HUES6 (cell line): ENCODE results near the gene ZNF487.
"Not testable (repeated sequence)": the region's sequence is repeated elsewhere in the genome, so short reads cannot be mapped to it uniquely, and the experiment has no call there.

Experiments
- H3K27ac ChIP-seq: 2 replicates; pipeline ENCODE4 v1.7.0; 2013; ENCODE audit warnings: low read depth, mild to moderate bottlenecking, low read length, inconsistent platforms
- H3K27me3 ChIP-seq: 2 replicates; pipeline ENCODE4 v1.6.1; 2013; ENCODE audit warnings: low read length; ENCODE audit not compliant: control insufficient read depth, insufficient read depth
- H3K36me3 ChIP-seq: 2 replicates; pipeline ENCODE4 v1.6.1; 2013; ENCODE audit warnings: low read length; ENCODE audit not compliant: control insufficient read depth, insufficient read depth
- H3K4me1 ChIP-seq: 2 replicates; pipeline ENCODE4 v1.6.1; 2013; ENCODE audit warnings: low read length; ENCODE audit not compliant: control insufficient read depth, insufficient read depth
- H3K4me3 ChIP-seq: 2 replicates; pipeline ENCODE4 v1.5.1; 2013; ENCODE audit warnings: low read depth, low read length
- H3K9ac ChIP-seq: one replicate; pipeline ENCODE4 v1.6.1; 2013; ENCODE audit warnings: mild to moderate bottlenecking, low read length
- H3K9me3 ChIP-seq: 2 replicates; pipeline ENCODE4 v1.6.1; 2013; ENCODE audit warnings: low read depth, low read length; ENCODE audit not compliant: control insufficient read depth, insufficient read depth

Gene ZNF487

GRCh38 chr10:43444897-43445466, 8.1 kb downstream of the ZNF487 start:
- H3K36me3 ChIP-seq: no peaks in the 10 kb centered on the region

GRCh38 chr10:43446219-43447017, 9.5 kb downstream of the ZNF487 start:
- not testable (repeated sequence) for H3K36me3 ChIP-seq, H3K4me1 ChIP-seq, H3K27me3 ChIP-seq, H3K9ac ChIP-seq, H3K4me3 ChIP-seq, H3K27ac ChIP-seq
- H3K9me3 ChIP-seq: peaks cover 22% of the 10 kb centered on the region

More at GRCh38 chr10:43444897-43445466, 8.1 kb downstream of the ZNF487 start:
- Histone ChIP-seq H3K9me3 (peaks cover 22% of the 10 kb centered on the region), H3K27me3 (no peaks in the 10 kb centered on the region), H3K9ac (no peak overlapping the region), H3K4me3 (no peak overlapping the region), H3K4me1 (no peaks in the 10 kb centered on the region), H3K27ac (no peak overlapping the region)

- no peak overlapping the region for H3K27ac ChIP-seq
Measured at GRCh38 chr10:43448742-43449141, 11.8 kb downstream of the ZNF487 start.

GRCh38 chr10:43452356-43452914, 15.5 kb downstream of the ZNF487 start:
- no peak overlapping the region for H3K4me3 ChIP-seq
- H3K27ac ChIP-seq: no peak overlapping the region

More at GRCh38 chr10:43448742-43449141, 11.8 kb downstream of the ZNF487 start:
- Histone ChIP-seq H3K4me1 (no peaks in the 10 kb centered on the region), H3K27me3 (no peaks in the 10 kb centered on the region), H3K36me3 (no peaks in the 10 kb centered on the region), H3K9ac (no peak overlapping the region), H3K9me3 (peaks cover 22% of the 10 kb centered on the region), H3K4me3 (no peak overlapping the region)

GRCh38 chr10:43453266-43453831, 16.4 kb downstream of the ZNF487 start:
- H3K4me1 ChIP-seq: peaks cover 13% of the 10 kb centered on the region
- no peak overlapping the region for H3K27ac ChIP-seq
- no peaks in the 10 kb centered on the region for H3K9me3 ChIP-seq
- no peak overlapping the region for H3K4me3 ChIP-seq
- no peak overlapping the region for H3K9ac ChIP-seq
- H3K36me3 ChIP-seq: no peaks in the 10 kb centered on the region
- no peaks in the 10 kb centered on the region for H3K27me3 ChIP-seq

More at GRCh38 chr10:43452356-43452914, 15.5 kb downstream of the ZNF487 start:
- Histone ChIP-seq H3K9me3 (peaks cover 3% of the 10 kb centered on the region), H3K36me3 (no peaks in the 10 kb centered on the region), H3K27me3 (no peaks in the 10 kb centered on the region), H3K4me1 (peaks cover 9% of the 10 kb centered on the region), H3K9ac (no peak overlapping the region)

GRCh38 chr10:43454025-43454424, 17.1 kb downstream of the ZNF487 start:
- not testable (repeated sequence) for H3K9me3 ChIP-seq, H3K27ac ChIP-seq, H3K36me3 ChIP-seq, H3K9ac ChIP-seq, H3K27me3 ChIP-seq, H3K4me3 ChIP-seq
- H3K4me1 ChIP-seq: peaks cover 20% of the 10 kb centered on the region

GRCh38 chr10:43456561-43456960, 19.6 kb downstream of the ZNF487 start:
- not testable (repeated sequence) for H3K4me3 ChIP-seq

GRCh38 chr10:43458227-43458626, 21.3 kb downstream of the ZNF487 start:
- no peaks in the 10 kb centered on the region for H3K27me3 ChIP-seq
- no peaks in the 10 kb centered on the region for H3K36me3 ChIP-seq
- H3K9me3 ChIP-seq: no peaks in the 10 kb centered on the region
- H3K27ac ChIP-seq: peak overlapping the region; percentile 72; the same call in 1 of the 2 replicates
- 0 out of 2 replicates have a peak overlapping the region, but pooled peaks have one; percentile 2 for H3K4me3 ChIP-seq
- H3K4me1 ChIP-seq: peaks cover 21% of the 10 kb centered on the region
- H3K9ac ChIP-seq: peak overlapping the region; percentile 21

More at GRCh38 chr10:43456561-43456960, 19.6 kb downstream of the ZNF487 start:
- H3K4me1 ChIP-seq: peaks cover 21% of the 10 kb centered on the region
- H3K27me3 ChIP-seq, H3K9ac ChIP-seq, H3K27ac ChIP-seq, H3K9me3 ChIP-seq, H3K36me3 ChIP-seq: not testable (repeated sequence)

GRCh38 chr10:43461950-43462349, 25.0 kb downstream of the ZNF487 start:
- no peaks in the 10 kb centered on the region for H3K36me3 ChIP-seq
- no peak overlapping the region for H3K9ac ChIP-seq
- H3K27ac ChIP-seq: no peak overlapping the region
- no peaks in the 10 kb centered on the region for H3K27me3 ChIP-seq
- no peak overlapping the region for H3K4me3 ChIP-seq
- no peaks in the 10 kb centered on the region for H3K9me3 ChIP-seq
- peaks cover 12% of the 10 kb centered on the region for H3K4me1 ChIP-seq

GRCh38 chr10:43465086-43465735, 28.3 kb downstream of the ZNF487 start:
- H3K4me1 ChIP-seq, H3K9me3 ChIP-seq, H3K27me3 ChIP-seq, H3K27ac ChIP-seq, H3K4me3 ChIP-seq, H3K36me3 ChIP-seq, H3K9ac ChIP-seq: not testable (repeated sequence)
